Measurements from ENCODE around the gene LUZP2.

DNA sequence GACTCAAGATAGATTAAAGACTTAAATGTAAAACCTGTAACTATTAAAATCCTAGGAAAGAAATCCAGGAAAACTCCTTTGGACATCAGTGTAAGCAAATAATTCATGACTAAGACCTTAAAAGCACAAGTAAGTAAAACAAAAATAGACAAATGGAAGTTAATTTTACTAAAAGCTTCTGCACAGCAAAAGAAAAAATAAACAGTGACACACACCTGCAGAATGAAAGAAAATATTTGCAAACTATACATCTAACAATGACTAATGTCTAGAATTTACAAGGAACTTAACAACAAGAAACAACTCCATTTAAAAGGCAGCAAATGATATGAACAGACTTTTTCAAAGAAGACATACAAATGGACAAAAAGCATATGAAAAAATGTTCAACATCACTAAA, 359.1 kb downstream of the LUZP2 start:
- TF ChIP-seq CTCF (IDR thresholded peaks at IDR 0.05), result no peak
- TF ChIP-seq POLR2A (IDR thresholded peaks at IDR 0.05), result no peak
